MM.1S (cell line): ENCODE results near the gene SERF2.

Experiments used
- DNase-seq: peaks from one replicate; pipeline ENCODE4 v3.0.0-alpha.2; 2015
- H2AFZ ChIP-seq: fragments of 300-600 bp; sonication (generic); 2 replicates; pipeline ENCODE4 v1.6.0; 2016; ENCODE audit warnings: antibody characterized with exemption, low read length
- H3F3A ChIP-seq: fragments of 300-600 bp; sonication (generic); 2 replicates; pipeline ENCODE4 v1.6.1; 2016; ENCODE audit warnings: mild to moderate bottlenecking, antibody characterized with exemption, low read length, moderate library complexity, mixed read lengths; ENCODE audit not compliant: insufficient read depth
- H3K27ac ChIP-seq: fragments of 300-600 bp; sonication (generic); 2 replicates; pipeline ENCODE4 v1.5.1; 2016; ENCODE audit warnings: mild to moderate bottlenecking, low read length
- H3K27me3 ChIP-seq: fragments of 300-600 bp; sonication (generic); replicated peaks from 2 replicates; pipeline ENCODE4 v1.6.0; 2016; ENCODE audit warnings: low read length; ENCODE audit not compliant: insufficient read depth
- H3K36me3 ChIP-seq: fragments of 300-600 bp; sonication (generic); replicated peaks from 2 replicates; pipeline ENCODE4 v1.6.1; 2016; ENCODE audit warnings: mild to moderate bottlenecking, low read length, mixed read lengths; ENCODE audit not compliant: insufficient read depth
- H3K4me1 ChIP-seq: fragments of 300-600 bp; sonication (generic); 2 replicates; pipeline ENCODE4 v1.6.1; 2016; ENCODE audit warnings: low read length, mixed read lengths
- H3K4me2 ChIP-seq: fragments of 300-600 bp; sonication (generic); 2 replicates; pipeline ENCODE4 v1.6.0; 2016; ENCODE audit warnings: low read depth, low read length
- H3K4me3 ChIP-seq: fragments of 300-600 bp; sonication (generic); 2 replicates; pipeline ENCODE4 v1.5.1; 2016; ENCODE audit warnings: low read length, mixed read lengths
- H3K79me2 ChIP-seq: fragments of 300-600 bp; sonication (generic); 2 replicates; pipeline ENCODE4 v1.6.1; 2016; ENCODE audit warnings: mixed run types, low read length, mixed read lengths
- H3K9ac ChIP-seq: fragments of 300-600 bp; sonication (generic); 2 replicates; pipeline ENCODE4 v1.6.1; 2016; ENCODE audit warnings: low read length, mixed read lengths
- H3K9me2 ChIP-seq: fragments of 300-600 bp; sonication (generic); replicated peaks from 2 replicates; pipeline ENCODE4 v1.6.1; 2016; ENCODE audit warnings: mild to moderate bottlenecking, low read length, mixed read lengths; ENCODE audit not compliant: insufficient read depth
- H3K9me3 ChIP-seq: fragments of 300-600 bp; sonication (generic); replicated peaks from 2 replicates; pipeline ENCODE4 v1.6.1; 2016; ENCODE audit warnings: mild to moderate bottlenecking, low read length, mixed read lengths; ENCODE audit not compliant: insufficient read depth
- H4K20me1 ChIP-seq: fragments of 300-600 bp; sonication (generic); 2 replicates; pipeline ENCODE4 v1.6.1; 2016; ENCODE audit warnings: mild to moderate bottlenecking, low read length, moderate library complexity, mixed read lengths; ENCODE audit not compliant: insufficient read depth
- CTCF ChIP-seq: fragments of 300-600 bp; sonication (generic); IDR thresholded peaks from 2 replicates; pipeline ENCODE4 v1.5.1; 2016; ENCODE audit warnings: antibody characterized with exemption, low read length, mixed read lengths
- EZH2 ChIP-seq: fragments of 300-600 bp; sonication (generic); optimal IDR thresholded peaks from 2 replicates; pipeline ENCODE3; 2017; ENCODE audit warnings: low read depth, mild to moderate bottlenecking, antibody characterized with exemption, low read length, mixed read lengths
- EZH2phosphoT487 ChIP-seq: fragments of 300-600 bp; sonication (generic); IDR thresholded peaks from 2 replicates; pipeline ENCODE4 v1.6.1; 2018; ENCODE audit warnings: antibody characterized with exemption, low read length

SERF2 gene

GRCh38 chr15:43748376-43748775, 43.7 kb upstream of the SERF2 start:
- Histone ChIP-seq H3K27me3 (no peaks in the 10 kb centered on the region), H3K4me2 (no peak overlapping the region; the same call in 1 of the 2 replicates), H3K4me1 (0 out of 2 replicates have a peak, but pooled peaks cover 4% of the 10 kb centered on the region), H3K79me2 (peaks cover 71% of the 10 kb centered on the region), H3K36me3 (no peaks in the 10 kb centered on the region), H3K9me2 (no peaks in the 10 kb centered on the region), H3K9ac (no peak overlapping the region), H3K9me3 (no peaks in the 10 kb centered on the region), H3F3A (no peaks in the 10 kb centered on the region), H3K27ac (no peak overlapping the region), H4K20me1 (peaks cover 28% of the 10 kb centered on the region), H2AFZ (no peak overlapping the region), H3K4me3 (no peak overlapping the region)
- TF ChIP-seq EZH2phosphoT487 (no peak), CTCF (no peak), EZH2 (no peak)
- no peak for DNase-seq

- no peak overlapping the region for H3K27ac ChIP-seq
- 0 out of 2 replicates have a peak, but pooled peaks cover 4% of the 10 kb centered on the region for H3K4me1 ChIP-seq
- no peaks in the 10 kb centered on the region for H3K9me2 ChIP-seq
- no peaks in the 10 kb centered on the region for H3F3A ChIP-seq
- peak; percentile 84 for DNase-seq
- no peaks in the 10 kb centered on the region for H3K9me3 ChIP-seq
- no peak overlapping the region for H3K9ac ChIP-seq
- no peak overlapping the region for H3K4me2 ChIP-seq
- H3K27me3 ChIP-seq: no peaks in the 10 kb centered on the region
- no peak overlapping the region for H3K4me3 ChIP-seq
- H4K20me1 ChIP-seq: peaks cover 31% of the 10 kb centered on the region
- peaks cover 82% of the 10 kb centered on the region for H3K79me2 ChIP-seq
- TF ChIP-seq EZH2: no peak
- TF ChIP-seq CTCF: no peak
- TF ChIP-seq EZH2phosphoT487: no peak
- H2AFZ ChIP-seq: no peak overlapping the region
- H3K36me3 ChIP-seq: peaks cover 3% of the 10 kb centered on the region; the same call in 1 of the 2 replicates
Measured at GRCh38 chr15:43749690-43750345, 42.3 kb upstream of the SERF2 start.

- Histone ChIP-seq H3F3A (no peaks in the 10 kb centered on the region), H3K4me1 (0 out of 2 replicates have a peak, but pooled peaks cover 4% of the 10 kb centered on the region), H2AFZ (no peak overlapping the region), H3K79me2 (peaks cover 90% of the 10 kb centered on the region), H3K27me3 (no peaks in the 10 kb centered on the region), H3K9ac (no peak overlapping the region), H3K9me3 (no peaks in the 10 kb centered on the region), H3K4me2 (no peak overlapping the region), H3K9me2 (no peaks in the 10 kb centered on the region), H3K4me3 (no peak overlapping the region), H4K20me1 (peaks cover 31% of the 10 kb centered on the region), H3K27ac (no peak overlapping the region), H3K36me3 (peaks cover 3% of the 10 kb centered on the region; the same call in 1 of the 2 replicates)
- DNase-seq: no peak
- no peak for TF ChIP-seq CTCF
Measured at GRCh38 chr15:43751885-43752284, 40.2 kb upstream of the SERF2 start.
